ENCODE results near the gene FAM120C.

DNA sequence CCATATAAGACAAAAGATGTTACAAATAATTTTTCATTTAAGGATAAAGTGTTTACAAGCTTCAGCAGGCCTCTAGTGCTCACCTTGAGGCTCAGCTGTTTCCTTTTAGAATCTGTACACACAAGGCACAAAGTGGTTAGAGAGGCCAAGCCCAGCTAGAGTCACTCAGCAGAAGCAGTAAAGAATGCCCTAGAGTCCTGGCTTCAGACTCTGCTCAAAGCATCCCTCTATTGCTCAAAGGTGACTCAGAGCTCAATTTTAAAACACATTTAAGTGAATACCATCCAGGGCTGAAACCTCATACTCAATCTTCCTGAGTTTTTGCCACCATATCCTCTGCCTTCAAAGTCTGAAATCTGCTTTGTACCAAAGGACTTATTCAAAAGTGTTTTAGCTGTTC, 116.2 kb downstream of the FAM120C start:
- TF ChIP-seq POLR2AphosphoS5 (IDR thresholded peaks at IDR 0.05; ENCODE audit: borderline replicate concordance, low read depth, low read length) (no peak), EZH2 (IDR thresholded peaks at IDR 0.05) (no peak), FOXP2 (optimal IDR thresholded peaks at IDR 0.05; ENCODE audit: control extremely low read depth, extremely low read length, insufficient read depth) (no peak)
